DMS 273 treated with DMSO at 0.1 percent for 48 hours (cell line): Measurements from ENCODE around the gene PLA2R1.

Source experiments
- DNase-seq: peaks from one replicate; lab custom pipeline; 2025; lab: John Stamatoyannopoulos, UW

The PLA2R1 gene

DNA sequence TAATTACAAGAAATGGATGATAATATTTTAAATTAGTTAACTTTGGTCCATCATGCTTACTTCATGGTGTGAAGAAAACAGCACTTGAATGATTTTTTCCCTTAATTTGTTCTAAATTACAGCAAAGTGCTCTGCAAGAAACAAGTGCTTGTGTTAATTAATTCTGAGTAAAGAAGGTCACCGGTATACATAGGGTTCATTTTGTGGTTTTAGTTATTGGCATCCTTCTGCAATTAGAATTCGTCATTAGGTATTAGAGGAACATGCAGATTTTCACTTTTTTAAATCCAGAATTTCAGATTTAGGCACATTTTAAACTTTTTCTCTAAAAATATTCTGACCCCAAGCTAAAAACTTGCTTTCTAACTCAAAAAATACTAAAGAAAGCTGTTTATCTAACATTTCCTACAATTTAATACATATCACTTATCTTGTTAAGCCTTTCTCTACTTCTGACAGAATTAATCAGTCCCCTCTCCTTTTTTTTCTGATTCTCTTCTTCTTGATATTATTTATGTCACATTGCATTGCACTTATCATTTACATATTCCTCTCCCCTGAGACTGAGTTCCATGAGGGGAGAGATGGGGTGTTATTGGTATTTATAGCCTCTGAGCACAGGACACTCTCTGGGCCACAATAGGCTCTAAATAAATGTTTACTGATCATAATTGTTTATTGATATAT is 129.2 kb downstream of the PLA2R1 start:
- no peak for DNase-seq

DNA sequence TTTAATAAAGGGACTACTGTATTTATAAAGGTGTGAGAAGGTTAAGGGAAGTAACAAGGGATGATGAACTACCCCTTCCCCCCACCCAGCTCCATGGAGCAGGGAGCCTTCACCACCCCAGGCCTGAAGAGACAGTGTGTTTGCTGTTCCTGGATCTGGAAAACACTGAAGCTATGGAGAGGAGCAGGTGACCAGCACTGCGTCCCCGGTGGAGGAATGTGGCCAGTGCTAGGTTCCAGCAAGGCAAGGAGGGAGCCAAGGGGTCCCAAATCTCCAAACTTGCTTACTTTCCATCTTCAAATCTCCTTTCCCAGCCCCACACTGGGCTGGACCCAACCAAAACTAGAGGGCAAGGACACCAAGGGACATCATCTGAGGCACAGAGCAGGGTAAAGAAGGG is 135.7 kb downstream of the PLA2R1 start:
- DNase-seq, result no peak

DNA sequence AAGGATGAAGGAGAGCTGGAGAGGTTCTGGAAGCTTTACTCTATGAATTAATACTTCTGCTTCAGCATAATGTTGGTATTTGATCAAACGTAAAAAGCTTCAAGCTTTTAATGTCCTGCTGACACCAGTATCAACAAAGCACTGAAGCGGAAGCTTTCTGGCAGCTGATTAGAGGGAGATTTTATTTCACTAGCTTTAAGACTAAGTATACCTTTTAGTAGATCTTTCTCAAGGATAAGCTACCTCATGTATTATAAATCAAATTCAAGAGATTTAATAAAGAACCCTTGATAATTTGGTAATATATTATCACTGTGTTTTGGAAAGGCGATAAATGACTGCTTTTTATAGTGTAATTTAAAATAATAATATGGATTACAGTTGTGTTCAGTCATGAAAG is 136.4 kb downstream of the PLA2R1 start:
- no peak for DNase-seq

DNA sequence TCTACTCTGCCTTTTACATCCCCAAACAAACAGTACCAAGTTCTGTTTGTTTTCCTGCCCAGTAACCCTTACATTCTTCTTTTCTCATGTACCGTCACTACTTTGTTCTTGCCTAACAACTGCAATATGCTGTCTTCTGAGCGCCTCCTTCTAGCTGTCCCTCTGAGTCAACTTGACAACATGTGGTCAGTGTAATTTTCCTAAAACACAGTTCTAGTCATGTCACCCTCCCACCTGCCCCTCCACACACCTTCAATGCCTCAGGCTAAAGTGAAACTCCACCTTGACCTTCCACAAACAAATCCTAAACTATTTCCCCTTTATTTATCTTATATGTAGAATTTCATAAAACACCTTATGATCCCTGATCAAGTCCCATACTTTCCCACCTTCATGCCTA is 139.9 kb downstream of the PLA2R1 start:
- no peak for DNase-seq

DNA sequence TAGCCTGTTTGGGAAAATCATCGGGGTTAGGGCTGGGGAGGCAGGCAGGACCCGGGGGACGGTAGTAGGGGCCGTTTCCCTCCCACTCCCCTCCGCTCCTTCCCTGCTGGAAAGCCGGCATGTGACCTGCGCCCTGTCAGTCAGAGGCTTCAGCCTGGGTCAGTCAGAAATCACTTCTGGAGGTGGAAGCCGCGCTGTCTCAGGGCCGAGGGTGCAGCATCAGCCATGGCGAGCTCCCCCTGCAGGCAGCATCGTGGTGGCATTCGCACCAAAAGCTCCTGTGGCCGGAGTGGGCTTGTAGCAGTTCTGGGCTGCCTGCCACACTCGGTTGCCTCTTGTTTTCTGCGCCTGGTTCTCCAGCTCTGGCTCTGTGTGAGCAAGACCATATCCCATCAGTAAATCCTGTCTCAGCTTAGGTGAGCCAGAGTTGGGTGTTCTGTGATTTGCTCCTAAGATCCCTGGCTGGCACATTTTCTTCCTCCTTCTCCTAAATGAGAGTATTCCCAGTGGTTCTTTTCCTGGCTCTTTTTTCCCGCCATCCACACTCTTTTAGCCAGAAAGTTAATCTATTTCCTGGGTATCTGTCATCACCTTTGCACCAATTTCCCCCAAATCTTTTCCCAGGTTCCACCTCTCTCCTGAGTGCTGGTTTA is 140.5 kb downstream of the PLA2R1 start:
- no peak for DNase-seq

DNA sequence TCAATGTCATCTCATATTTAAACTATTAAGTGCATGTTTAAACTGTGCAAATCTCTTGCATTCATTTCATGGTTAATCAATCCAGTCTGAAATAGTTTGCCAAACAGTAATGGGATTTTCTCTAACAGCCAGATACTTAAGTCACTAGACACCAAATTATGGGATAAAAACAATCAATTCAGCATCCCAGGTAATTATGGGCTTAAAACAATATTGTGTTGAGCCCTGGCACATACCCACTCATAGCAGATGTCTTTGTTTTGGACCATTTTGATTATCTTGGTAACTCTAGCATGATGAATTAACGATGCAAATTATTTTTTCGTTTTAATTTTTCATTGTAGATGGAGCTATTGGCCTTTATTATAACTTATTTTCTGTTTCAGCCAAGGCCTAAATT is 145.9 kb downstream of the PLA2R1 start:
- DNase-seq, result no peak

DNA sequence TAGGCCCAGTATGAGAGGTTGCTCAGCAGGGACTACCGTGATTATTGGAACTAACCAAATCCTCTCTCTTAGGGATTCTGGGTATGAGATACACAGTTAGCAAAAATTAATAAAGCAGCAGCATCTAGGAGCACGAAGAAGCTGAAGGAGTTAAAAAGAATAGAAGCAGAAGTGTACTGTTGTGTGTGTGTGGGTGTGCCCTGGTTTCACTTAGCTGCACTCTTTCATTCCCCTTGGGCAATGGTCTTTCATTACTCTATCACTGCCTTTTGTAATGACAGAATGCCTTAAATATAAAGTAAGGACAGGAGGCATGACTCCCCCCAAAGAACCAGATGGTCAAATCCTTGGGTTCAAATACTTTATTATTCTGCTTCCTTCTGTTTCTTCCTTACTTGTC is 148.5 kb downstream of the PLA2R1 start:
- DNase-seq, result no peak

DNA sequence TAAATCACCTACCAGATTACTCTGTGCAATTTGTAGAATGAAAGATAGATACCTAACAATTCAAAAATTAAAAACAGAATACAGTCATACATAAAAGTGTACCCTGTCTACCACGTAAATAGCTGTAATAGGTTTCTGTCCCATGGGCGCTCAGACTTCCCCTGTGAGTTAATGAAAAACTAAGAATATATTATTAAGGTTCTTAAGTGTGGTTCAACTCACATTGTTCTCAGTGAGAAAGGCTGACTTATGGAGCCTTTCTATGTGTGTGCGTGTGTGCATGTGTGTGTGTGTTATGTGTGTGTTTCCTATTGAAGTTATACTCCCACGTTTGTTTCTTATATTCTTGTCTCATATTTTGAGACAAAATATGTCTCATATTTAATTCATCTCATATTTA is 149.8 kb downstream of the PLA2R1 start:
- no peak for DNase-seq

DNA sequence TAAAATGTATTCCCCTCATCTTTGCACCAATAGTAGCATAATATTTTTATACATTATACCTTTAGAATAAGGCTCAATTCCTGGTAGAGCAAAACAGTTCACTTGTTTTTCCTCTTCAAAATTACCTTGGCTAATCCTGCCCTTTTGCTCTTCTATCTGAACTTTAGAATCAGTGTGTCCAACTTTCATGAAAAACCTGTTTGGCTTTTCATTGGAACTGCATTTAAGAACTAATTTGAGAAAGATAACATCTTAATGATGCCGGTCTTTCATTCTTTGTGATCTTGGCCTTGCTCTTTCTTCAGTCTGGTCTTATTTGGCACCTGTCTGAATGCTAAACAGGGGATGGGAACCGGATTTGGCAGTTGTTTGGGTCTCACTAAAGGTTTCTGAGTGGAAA is 151.5 kb downstream of the PLA2R1 start:
- no peak for DNase-seq

DNA sequence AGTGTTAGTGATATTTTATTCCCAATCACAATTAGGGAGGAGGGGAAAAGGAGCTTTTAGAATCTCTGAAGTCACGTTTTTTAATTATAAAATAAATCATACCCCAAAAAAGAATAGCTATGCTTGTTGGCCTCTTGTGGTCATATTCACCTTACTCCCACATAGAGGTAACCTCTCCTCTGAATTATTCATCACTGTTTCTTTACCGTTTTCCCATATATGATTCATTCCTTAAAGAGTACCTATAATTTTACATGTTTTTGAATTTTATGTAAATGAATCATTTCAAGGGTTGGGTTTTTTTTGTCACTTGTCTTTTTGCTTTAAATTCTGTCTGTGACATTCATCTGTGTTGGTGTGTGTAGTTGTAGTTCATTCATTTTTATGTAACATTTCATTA is 153.8 kb downstream of the PLA2R1 start:
- DNase-seq, result no peak

DNA sequence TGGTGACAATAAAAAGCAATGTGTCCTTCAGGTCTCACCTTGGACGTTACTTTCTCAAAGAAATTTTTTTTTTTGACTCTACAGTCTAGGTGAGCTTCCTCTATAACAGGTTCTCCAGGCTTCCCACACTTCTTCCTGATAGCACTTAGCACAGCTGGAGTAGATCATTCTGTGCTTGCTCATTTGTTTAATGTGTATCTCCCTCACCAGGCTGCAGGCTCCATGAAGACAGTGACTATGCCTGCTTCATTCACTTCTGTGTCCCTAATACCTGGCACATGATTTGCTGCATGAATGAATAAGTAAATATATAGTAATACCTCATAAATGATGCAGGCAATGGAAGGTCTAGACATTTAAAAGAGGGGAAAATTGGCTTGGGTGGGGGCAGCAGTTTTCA is 154.5 kb downstream of the PLA2R1 start:
- no peak for DNase-seq

DNA sequence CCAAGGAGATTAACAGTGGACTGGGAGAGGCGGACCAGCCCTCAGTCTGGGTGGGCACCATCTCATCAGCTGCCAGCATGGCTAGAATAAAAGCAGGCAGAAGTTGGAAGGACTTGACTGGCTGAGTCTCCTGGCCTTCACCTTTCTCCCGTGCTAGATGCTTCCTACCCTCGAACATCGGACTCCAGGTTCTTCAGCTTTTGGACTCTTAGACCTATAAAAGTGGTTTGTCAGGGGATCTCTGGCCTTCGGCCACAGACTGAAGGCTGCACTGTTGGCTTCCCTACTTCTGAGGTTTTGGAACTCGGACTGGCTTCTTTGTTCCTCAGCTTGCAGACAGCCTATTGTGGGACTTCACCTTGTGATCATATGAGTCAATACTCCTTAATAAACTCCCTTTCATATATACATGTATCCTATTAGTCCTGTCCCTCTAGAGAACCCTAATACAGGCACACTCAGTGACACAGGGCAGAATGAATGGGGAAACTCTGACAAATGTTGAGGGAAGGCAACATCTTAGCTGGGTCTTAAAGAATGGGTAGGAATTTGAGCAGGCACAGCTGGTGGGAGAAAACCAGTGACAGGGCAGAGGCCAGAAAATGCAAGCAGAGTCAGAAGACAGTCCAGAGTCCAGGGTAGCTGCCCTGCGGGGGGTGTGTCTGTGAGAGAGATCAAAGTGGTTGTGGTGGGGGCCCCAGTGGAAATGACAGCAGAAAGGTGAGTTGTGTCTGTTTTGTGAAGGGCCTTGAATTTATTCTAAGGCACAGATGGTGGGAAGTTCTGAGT is 156.3 kb downstream of the PLA2R1 start:
- no peak for DNase-seq

DNA sequence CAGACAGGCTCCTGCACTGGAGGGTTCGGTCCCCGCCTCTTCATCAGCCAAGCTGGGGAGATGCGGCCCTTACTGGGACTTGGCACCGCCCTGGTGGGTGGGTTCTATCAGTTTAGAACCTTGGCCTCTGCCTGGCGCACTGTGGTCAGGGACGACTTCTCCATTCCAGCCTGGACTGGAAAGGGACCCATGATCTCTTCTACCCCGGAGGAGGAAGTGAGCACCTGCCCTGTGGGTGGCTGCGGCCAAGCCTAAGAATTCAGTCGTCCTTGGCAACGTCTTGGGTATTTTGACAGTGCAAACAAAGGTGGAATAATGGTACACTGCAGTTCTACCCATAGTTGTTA is 157.5 kb downstream of the PLA2R1 start:
- DNase-seq, result no peak

DNA sequence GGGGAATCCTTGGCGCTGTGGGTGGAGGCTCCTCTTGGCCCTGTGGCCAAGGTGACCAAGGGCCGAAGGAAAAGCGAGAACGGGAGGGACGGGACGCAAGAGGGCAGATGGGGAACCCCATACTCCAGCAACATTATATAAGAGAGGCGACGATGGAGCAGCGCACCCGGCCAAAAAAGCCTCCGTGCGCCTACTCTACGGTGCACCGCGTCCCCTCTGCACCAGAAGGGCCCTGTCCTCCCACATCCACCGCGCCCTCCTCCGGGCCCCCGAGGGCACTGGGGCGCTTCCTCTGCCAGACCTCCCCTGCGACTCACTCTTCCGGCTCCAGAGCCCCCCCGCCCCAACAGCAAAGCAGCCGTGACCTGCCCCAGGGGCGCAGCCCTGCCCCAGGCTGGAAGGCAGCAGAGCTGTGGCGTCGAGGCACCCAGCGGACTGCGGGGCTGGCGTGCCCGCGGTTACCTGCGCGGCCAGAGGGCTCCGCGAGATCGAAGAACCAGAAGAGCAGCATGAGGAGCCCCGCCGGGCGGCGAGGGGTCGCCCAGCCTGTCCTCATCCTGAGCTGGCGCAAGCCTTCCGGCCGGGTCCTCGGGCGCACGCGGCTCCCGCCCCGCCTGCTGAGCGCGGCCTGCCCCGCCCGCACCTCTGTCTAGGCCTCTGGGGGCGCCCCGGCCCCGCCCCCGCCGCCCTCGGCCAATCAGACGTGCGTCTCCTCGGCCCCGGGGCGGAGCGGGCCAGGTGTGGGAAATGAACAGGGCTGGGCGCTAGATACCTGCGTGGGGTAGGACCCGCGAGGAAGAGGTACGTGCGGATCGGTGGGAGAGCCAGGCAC is 158.1 kb downstream of the PLA2R1 start, which contains the start of gene LY75:
TSS of gene LY75 (minus strand) at position 630 of the 832 bp plus-strand sequence.
- DNase-seq, result no peak

DNA sequence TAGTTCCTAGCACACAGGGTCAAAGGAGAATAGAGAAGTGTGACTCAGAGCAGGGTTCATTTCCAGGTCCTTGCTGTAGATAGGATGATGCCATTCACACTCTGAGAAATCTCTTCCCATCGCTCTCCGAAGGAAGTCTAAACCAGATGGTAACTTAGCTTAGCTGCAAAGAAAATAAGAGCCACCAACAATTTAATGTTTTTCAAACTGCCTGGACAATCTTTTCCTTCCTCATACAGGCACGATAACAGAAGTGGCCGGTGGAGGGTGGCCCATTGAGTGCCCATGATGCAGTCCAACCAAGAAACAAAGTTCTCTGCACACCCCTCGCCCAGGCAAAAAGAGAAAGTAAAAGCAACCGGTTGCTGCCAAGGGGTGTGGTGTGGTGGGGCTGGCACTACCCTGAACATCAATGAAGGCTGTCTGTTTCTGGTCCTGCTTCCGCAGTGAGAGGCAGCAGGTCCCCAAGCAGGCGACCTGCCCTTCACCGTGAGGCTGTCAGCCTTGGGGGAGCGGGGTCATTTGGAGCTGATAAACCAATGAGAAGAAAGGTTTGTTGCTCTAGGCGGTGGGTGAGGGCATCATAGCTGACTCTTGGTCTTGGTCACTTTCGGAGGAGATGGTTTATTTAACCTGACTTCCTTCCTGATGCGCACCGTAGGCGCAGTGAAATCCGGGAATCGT is 158.8 kb downstream of the PLA2R1 start:
- no peak for DNase-seq

DNA sequence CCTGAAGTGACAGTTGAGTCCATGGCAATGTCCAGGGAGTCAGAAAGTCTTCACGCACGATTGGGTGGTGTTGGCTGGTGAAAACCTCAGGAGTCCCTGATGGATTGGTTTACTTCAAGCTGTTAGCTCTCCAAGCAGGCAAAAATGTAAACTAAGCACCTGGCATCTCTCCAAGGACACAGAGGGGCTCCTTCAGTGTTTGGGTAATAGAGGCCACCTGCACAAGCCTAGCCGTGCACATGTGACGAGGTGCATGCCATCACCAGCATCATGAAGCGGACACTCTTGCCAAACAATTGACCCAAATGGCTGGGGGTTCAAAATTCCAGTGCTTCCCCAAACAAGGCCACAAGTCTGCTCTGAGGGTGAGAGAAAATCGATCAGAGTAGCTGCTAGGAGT is 159.7 kb downstream of the PLA2R1 start:
- DNase-seq, result no peak

DNA sequence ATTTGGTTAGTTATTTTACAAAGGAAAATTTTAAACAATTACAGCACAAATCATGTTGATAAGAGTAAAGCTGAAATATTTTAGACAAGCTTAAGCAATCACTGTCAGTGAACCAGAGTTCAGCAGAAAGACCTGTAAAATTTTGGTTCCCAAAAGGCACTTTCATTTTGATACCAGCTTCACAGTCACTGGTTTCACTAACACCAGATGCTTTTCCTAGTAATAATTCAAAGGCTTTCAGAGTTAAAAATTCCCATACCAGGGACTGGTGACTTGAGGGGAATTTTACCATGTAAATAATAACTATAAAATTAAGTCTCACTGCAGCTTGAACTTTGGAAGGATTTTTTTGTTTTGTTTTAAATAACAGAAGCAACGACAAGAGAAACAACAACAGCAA is 162.1 kb downstream of the PLA2R1 start:
- DNase-seq, result no peak

DNA sequence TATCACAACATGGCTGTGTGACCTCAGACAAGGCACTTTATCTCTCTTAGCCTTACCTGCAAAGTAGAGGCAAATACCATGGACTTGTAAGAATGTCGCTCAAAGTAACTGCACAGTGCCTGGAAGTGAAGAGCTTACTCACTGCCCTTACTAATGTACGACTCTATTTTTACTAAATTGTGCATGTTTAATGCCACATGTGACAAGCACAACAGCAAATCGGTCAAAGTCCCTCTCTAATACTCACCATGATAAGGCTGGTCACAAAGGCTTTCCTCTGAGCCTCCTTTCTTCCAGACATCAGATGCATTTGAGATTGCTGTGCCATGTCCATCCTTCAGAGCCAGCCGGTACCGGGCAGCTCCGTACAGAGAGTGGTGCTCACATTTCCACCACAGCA is 164.0 kb downstream of the PLA2R1 start:
- DNase-seq, result no peak

DNA sequence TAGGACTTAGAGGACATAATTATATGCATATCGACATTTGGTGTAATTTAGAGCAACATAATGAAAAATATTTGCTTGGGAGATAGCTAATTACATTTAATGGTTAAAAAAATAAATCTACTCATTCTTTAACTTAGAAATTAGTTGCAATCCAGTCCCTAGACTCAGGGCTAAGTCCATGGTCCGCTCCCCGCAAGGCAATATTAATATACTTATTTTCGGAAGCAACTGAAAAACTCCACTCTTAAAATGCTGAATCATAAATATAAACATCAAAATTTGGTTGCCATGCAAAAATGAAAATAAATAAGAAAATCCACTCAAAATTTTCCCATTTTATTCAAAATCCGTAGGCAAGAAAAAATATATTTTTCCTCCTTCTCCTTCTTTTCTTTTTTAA is 164.7 kb downstream of the PLA2R1 start:
- DNase-seq, result no peak

DNA sequence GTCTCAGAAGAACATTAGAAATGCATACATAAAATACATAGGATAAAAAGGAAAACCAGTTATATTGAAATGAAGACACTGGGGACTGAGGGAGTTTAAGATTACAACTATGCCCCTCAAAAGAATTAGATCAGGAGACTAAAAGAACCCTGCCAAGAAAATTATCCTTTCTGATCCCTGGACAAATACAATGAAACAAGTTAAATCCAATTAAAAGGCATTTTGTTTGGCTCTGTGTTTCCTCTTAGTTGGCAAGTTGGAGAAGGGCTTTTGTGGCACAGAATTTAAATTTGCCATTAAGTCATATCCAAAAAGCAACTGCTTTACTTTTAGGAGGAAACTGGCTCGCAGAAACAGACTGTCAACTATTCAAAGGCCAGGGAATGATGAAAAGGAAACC is 165.3 kb downstream of the PLA2R1 start:
- no peak for DNase-seq

DNA sequence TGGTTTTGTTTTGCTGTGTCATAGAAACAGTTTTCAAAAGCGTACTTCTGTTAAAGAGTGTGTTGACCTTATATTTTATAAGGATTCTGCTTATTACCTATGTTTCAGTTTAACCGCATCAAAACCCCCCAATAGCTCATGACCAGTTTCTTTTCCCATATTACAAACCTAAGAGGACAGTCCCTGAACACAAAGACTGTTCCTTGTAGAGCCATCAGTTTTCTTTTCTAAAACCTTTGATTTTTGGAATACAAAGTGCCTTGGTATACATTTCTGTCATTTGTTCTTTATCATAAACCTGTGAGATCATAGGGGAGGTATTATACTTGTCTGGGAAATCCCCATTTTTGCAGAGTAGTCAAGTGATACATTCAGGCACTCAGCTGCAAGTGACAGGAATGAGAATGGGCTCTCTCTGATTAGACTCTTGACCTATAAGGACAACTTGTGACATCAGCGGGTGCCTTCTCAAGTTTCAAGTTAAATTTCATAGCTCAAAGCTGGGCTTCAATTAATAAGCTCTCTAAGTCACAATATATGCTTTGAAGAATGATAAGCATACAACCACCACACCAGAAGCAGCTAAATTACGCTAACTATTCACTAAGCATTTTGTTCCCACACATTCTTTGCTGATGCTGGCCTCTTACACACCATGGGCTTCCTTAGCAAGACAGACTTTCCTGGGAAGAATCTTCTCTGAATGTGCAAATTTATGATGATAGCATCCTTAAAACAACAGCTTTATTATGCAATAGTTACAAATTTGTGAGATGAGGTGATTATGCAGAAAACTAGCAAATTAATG is 167.0 kb downstream of the PLA2R1 start:
- no peak for DNase-seq
